ENCODE data around the gene FBXO4. TPM values are rescaled to one million over a fixed set of nuclear protein-coding genes. Genes with fewer than 3 reads are reported as not detected.

The FBXO4 gene
- total RNA-seq, 1 experiment from 2014 or later = 30.4 TPM

DNA sequence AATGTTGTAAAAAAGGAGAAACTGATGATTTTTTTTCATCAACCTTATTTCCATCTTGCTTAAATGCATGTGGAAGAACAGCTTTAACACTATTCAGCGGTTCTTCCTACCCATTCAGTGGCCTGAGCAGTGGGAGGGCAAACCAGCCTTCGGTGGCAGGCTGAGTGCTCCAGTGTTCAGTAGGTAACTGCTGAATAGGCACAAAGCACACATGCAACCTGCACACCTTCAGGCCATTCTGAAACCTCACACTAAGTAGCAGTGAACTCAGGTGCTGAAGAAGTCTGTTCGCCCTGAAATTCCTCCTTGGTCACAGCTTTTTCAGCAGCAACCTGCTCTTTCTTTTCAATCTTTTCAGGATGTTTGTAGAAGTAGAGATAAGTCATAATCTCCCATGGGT is 26.1 kb downstream of the FBXO4 start:
- Histone ChIP-seq H3K27ac (no peak overlapping the region), H2AFZ (no peak overlapping the region), H3F3A (ENCODE audit: insufficient read depth, low read depth) (no peaks in the 10 kb centered on the region), H3K36me3 (ENCODE audit: low read depth) (no peaks in the 10 kb centered on the region), H4K20me1 (ENCODE audit: insufficient read depth) (peaks cover 3% of the 10 kb centered on the region; the same call in 1 of the 2 replicates), H3K79me2 (ENCODE audit: low read depth) (no peaks in the 10 kb centered on the region), H3K9me3 (ENCODE audit: insufficient read depth, low read depth) (no peaks in the 10 kb centered on the region), H3K4me3 (no peak overlapping the region), H3K9me2 (ENCODE audit: insufficient read depth) (no peaks in the 10 kb centered on the region), H3K4me1 (replicated peaks; ENCODE audit: insufficient read depth) (no peaks in the 10 kb centered on the region), H3K27me3 (ENCODE audit: insufficient read depth, low read depth) (no peaks in the 10 kb centered on the region), H3K4me2 (no peak overlapping the region)
- POLR2A ChIA-PET (ENCODE audit: unreplicated experiment) = no interaction called here
- no peak for DNase-seq
- CTCF ChIA-PET = interaction anchor here (0.6 kb wide), 1 partner anchor 106 kb away, joined by 3 read pairs; no protein-coding TSS in a partner anchor
- no TSS peak for BruUV-seq (replicated peaks)
- no peak for TF ChIP-seq EZH2 (IDR thresholded peaks at IDR 0.05; ENCODE audit: low read depth)
- TF ChIP-seq, protein P1, sequence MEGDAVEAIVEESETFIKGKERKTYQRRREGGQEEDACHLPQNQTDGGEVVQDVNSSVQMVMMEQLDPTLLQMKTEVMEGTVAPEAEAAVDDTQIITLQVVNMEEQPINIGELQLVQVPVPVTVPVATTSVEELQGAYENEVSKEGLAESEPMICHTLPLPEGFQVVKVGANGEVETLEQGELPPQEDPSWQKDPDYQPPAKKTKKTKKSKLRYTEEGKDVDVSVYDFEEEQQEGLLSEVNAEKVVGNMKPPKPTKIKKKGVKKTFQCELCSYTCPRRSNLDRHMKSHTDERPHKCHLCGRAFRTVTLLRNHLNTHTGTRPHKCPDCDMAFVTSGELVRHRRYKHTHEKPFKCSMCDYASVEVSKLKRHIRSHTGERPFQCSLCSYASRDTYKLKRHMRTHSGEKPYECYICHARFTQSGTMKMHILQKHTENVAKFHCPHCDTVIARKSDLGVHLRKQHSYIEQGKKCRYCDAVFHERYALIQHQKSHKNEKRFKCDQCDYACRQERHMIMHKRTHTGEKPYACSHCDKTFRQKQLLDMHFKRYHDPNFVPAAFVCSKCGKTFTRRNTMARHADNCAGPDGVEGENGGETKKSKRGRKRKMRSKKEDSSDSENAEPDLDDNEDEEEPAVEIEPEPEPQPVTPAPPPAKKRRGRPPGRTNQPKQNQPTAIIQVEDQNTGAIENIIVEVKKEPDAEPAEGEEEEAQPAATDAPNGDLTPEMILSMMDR (conservative IDR thresholded peaks at IDR 0.05) = no peak
- intact Hi-C loops (cut with micrococcal nuclease; ENCODE audit: unreplicated experiment) = no loop called here

DNA sequence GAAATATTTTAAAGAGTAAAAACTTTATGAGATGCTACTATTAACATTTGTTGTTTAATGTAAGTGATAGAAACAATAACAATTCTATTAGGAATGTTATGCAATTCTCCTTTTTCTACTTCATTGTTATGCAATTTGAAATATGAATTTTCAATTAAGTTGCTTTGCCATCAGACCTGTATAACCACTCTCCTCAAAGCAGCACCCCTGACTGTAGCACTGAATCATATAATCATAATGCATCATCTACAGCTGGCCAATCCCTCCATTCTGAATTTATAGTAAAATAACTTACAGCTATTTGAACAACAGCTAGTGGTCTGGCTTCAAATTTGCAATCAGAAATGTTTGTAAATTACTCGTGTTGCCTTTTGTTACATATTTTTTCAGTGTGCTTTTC is 29.2 kb downstream of the FBXO4 start:
- no peaks in the 10 kb centered on the region for H3K36me3 ChIP-seq (ENCODE audit: low read depth)
- no peaks in the 10 kb centered on the region for H3K9me3 ChIP-seq (ENCODE audit: insufficient read depth, low read depth)
- no peak overlapping the region for H3K27ac ChIP-seq
- H2AFZ ChIP-seq = no peak overlapping the region
- H3K4me2 ChIP-seq = no peak overlapping the region
- no peaks in the 10 kb centered on the region for H3K9me2 ChIP-seq (ENCODE audit: insufficient read depth)
- no peaks in the 10 kb centered on the region for H3F3A ChIP-seq (ENCODE audit: insufficient read depth, low read depth)
- intact Hi-C loops (cut with micrococcal nuclease; ENCODE audit: unreplicated experiment) = no loop called here
- no peaks in the 10 kb centered on the region for H3K79me2 ChIP-seq (ENCODE audit: low read depth)
- ChIA-PET CTCF (no interaction called here), POLR2A (ENCODE audit: unreplicated experiment) (no interaction called here)
- no peak for DNase-seq
- H3K4me3 ChIP-seq = no peak overlapping the region
- no peaks in the 10 kb centered on the region for H3K4me1 ChIP-seq (replicated peaks; ENCODE audit: insufficient read depth)
- no TSS peak for BruUV-seq (replicated peaks)
- no peak for TF ChIP-seq EZH2 (IDR thresholded peaks at IDR 0.05; ENCODE audit: low read depth)
- H3K27me3 ChIP-seq (ENCODE audit: insufficient read depth, low read depth) = no peaks in the 10 kb centered on the region
- H4K20me1 ChIP-seq (ENCODE audit: insufficient read depth) = peaks cover 3% of the 10 kb centered on the region; the same call in 1 of the 2 replicates

DNA sequence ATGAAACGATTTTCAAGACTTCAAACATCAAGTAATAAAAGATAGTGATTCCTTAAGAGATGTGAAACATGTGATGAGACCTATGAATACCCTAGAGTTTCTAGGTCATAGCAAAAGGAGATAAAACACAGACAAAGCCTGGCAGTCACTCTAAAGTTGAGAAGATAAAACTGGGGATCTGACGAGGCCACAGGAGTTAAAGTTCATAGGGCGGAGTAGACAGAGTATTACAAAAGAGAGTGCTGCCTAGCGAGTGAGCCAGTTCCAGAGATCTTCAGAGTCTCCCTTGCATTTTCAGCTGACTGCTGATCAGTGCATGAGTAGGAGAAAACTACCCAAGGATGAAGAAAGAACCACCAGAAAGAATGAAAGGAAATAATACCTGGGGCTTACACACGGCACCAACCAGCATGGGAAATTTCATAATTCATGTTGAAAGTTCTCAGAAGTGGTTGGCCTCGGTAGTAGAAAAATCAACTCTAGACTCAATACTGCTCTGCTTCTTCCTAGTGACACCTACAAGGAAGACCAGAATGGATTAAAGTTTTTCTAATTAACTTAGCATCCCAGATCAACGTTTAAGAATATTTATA is 30.4 kb downstream of the FBXO4 start:
- Histone ChIP-seq H3K9me2 (ENCODE audit: insufficient read depth) (no peaks in the 10 kb centered on the region), H3K27ac (no peak overlapping the region), H3F3A (ENCODE audit: insufficient read depth, low read depth) (no peaks in the 10 kb centered on the region), H3K4me3 (no peak overlapping the region), H3K4me2 (no peak overlapping the region), H4K20me1 (ENCODE audit: insufficient read depth) (peaks cover 3% of the 10 kb centered on the region; the same call in 1 of the 2 replicates), H3K9me3 (ENCODE audit: insufficient read depth, low read depth) (no peaks in the 10 kb centered on the region), H3K79me2 (ENCODE audit: low read depth) (no peaks in the 10 kb centered on the region), H3K4me1 (replicated peaks; ENCODE audit: insufficient read depth) (no peaks in the 10 kb centered on the region), H3K27me3 (ENCODE audit: insufficient read depth, low read depth) (no peaks in the 10 kb centered on the region), H3K36me3 (ENCODE audit: low read depth) (no peaks in the 10 kb centered on the region), H2AFZ (no peak overlapping the region)
- intact Hi-C loops (cut with micrococcal nuclease; ENCODE audit: unreplicated experiment) = no loop called here
- ChIA-PET CTCF (no interaction called here), POLR2A (ENCODE audit: unreplicated experiment) (no interaction called here)
- no peak for TF ChIP-seq EZH2 (IDR thresholded peaks at IDR 0.05; ENCODE audit: low read depth)
- TF ChIP-seq, protein P1 (conservative IDR thresholded peaks at IDR 0.05) = no peak
- no peak for DNase-seq
- no TSS peak for BruUV-seq (replicated peaks)

DNA sequence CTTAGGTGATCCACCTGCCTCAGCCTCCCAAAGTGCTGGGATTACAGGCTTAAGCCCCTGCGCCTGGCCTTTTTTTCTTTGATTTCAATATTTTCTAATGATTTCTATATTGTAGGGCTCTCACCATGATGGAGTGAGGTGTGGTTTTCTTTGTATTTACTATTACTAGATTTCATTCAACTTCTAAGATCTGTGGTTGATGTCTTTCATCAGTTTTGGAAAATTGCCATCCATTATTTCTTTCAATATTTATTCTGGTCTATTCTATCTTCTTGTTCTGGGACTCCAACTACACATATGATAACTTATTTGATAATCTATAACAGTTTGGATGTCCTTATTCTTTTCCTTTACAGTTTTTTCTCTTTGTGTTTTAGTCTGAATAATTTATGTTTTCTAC is 31.9 kb downstream of the FBXO4 start:
- H3K36me3 ChIP-seq (ENCODE audit: low read depth) = no peaks in the 10 kb centered on the region

More for the DNA sequence above, 31.9 kb downstream of the FBXO4 start:
- Histone ChIP-seq H3K27me3 (ENCODE audit: insufficient read depth, low read depth) (no peaks in the 10 kb centered on the region), H3K4me1 (replicated peaks; ENCODE audit: insufficient read depth) (no peaks in the 10 kb centered on the region), H2AFZ (no peak overlapping the region), H3K27ac (no peak overlapping the region), H3K4me2 (no peak overlapping the region), H4K20me1 (ENCODE audit: insufficient read depth) (peaks cover 3% of the 10 kb centered on the region; the same call in 1 of the 2 replicates), H3K9me3 (ENCODE audit: insufficient read depth, low read depth) (no peaks in the 10 kb centered on the region), H3K9me2 (ENCODE audit: insufficient read depth) (no peaks in the 10 kb centered on the region), H3K4me3 (no peak overlapping the region), H3F3A (ENCODE audit: insufficient read depth, low read depth) (no peaks in the 10 kb centered on the region), H3K79me2 (ENCODE audit: low read depth) (no peaks in the 10 kb centered on the region)
- no peak for TF ChIP-seq EZH2 (IDR thresholded peaks at IDR 0.05; ENCODE audit: low read depth)
- TF ChIP-seq, protein P1 (conservative IDR thresholded peaks at IDR 0.05) = no peak
- ChIA-PET CTCF (no interaction called here), POLR2A (ENCODE audit: unreplicated experiment) (no interaction called here)
- no peak for DNase-seq
- no TSS peak for BruUV-seq (replicated peaks)
- intact Hi-C loops (cut with micrococcal nuclease; ENCODE audit: unreplicated experiment) = no loop called here
